GM18498 (cell line): ENCODE results near the gene CBX6.

Source experiments
- ATAC-seq: cut with Tn5 transposase; IDR thresholded peaks from one replicate; pipeline ENCODE4 v1.9.1; 2021; ENCODE audit warnings: mild to moderate bottlenecking, moderate library complexity; ENCODE audit not compliant: unreplicated experiment

Gene CBX6

GRCh38 chr22:38873469-38874411 lies 1.7 kb upstream of the CBX6 start:
- no peak for ATAC-seq

- no peak for ATAC-seq
Observed at GRCh38 chr22:38872831-38873248, 824 bp upstream of the CBX6 start.

GRCh38 chr22:38871360-38872171 lies 450 bp downstream of the CBX6 start:
- peak; percentile 10 for ATAC-seq

- no peak for ATAC-seq
Observed at GRCh38 chr22:38870791-38871359, 1.1 kb downstream of the CBX6 start.

- no peak for ATAC-seq
Observed at GRCh38 chr22:38870312-38870741, 1.7 kb downstream of the CBX6 start.

DNA sequence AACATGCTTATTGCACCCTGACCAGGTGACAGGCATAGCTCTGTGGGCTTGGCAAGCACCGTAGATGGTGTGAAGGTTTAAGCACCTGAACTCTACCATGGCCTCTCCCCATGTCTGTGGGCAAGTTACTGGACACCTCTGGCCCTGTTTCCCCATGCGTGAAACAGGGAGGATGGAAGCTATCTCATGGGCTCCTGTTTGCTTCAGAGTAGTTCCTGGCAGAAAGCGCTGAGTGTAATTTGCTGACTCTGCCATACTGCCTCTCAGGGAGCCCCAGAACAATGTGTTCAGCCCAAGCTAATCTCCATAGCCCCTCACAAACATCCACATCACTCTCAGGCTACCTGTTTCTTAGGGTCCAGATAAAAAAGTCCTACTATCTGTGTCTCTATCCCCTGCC lies 2.4 kb downstream of the CBX6 start:
- no peak for ATAC-seq

DNA sequence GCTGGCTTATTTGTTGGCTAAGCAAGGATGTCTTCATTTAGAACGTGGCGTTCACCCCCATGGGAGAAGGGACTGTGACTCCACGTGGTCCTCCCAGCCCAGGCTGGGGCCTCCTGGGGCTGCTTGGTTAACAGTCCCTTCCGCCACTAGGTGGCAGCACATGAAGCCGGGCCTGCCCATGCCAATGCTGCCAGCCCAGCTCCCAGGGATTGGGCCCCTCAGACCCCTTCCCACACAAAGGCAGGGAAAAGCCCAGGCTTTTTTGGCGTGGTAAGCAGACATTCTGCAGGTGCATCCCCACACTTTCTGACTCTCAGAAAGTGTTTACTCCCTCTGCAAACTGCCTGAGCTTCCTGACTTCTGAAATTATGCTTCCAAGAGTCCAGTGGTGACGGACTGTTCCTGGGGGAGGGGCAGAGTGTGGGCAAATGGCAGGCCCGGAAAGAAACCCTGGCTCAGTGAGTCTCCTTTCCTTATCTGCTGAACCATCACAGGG lies 3.1 kb downstream of the CBX6 start:
- ATAC-seq = no peak

- no peak for ATAC-seq
Observed at GRCh38 chr22:38868286-38868721, 3.7 kb downstream of the CBX6 start.

- ATAC-seq = no peak
Observed at GRCh38 chr22:38867471-38868285, 4.3 kb downstream of the CBX6 start.

DNA sequence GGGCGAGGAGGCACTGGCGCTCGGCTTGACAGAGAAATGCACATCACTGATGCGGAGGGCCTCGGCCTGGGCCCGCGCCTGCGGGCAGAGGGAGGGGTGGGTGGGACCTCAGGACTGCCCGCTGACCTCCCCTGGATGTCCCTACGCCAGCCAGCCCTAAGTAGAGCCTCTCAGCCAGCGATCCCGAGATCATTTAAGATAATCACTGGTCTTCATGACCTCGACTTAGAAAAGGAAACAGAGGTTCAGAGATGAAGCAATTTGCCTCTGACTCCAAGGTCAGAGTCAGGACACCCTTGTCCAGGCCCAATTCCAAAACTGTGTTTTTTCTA lies 4.9 kb downstream of the CBX6 start:
- no peak for ATAC-seq

- ATAC-seq = no peak
Observed at GRCh38 chr22:38866399-38867123, 5.5 kb downstream of the CBX6 start.

GRCh38 chr22:38866024-38866398 lies 6.0 kb downstream of the CBX6 start:
- ATAC-seq = no peak

DNA sequence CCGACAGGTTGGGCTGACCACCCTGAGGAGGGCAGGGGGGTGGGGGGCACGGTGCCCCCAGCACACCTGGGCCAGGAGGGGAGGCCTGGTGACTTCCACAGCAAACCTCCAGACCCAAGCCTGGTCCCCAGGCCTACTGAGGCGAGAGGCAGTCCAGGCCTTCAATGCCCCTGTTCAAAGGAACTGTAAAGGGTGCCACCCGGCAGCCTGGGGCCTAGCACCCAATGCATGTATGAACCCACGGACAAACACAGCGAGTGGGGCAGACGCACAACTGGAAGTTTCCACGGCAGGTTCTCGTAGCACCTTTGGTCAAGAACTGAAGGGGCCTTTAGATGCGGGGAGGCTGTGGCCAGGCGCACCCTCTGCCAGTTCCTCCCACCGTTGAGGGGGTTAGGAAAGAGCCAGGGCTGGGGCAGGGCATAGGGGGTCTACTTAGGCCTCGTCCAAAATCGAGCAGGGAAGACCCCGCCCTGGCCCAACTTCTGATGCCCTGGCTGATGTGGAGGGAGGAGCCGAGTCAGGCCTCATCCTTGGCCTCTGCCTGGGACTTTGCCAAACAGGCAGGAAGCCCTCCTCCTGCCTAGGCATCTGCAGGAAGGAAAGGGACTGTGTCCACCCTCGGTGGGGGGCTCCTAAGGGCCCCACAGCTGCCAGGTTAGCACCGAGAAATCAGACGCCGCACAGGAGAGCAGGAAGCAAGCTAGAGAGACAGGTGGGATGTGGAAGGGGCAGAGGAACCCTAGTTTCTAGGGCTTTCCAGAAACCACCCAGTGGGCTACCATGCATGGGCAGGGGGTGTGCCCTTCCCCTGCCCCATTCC lies 6.6 kb downstream of the CBX6 start:
- ATAC-seq = no peak

GRCh38 chr22:38864361-38865191 lies 7.4 kb downstream of the CBX6 start:
- no peak for ATAC-seq

DNA sequence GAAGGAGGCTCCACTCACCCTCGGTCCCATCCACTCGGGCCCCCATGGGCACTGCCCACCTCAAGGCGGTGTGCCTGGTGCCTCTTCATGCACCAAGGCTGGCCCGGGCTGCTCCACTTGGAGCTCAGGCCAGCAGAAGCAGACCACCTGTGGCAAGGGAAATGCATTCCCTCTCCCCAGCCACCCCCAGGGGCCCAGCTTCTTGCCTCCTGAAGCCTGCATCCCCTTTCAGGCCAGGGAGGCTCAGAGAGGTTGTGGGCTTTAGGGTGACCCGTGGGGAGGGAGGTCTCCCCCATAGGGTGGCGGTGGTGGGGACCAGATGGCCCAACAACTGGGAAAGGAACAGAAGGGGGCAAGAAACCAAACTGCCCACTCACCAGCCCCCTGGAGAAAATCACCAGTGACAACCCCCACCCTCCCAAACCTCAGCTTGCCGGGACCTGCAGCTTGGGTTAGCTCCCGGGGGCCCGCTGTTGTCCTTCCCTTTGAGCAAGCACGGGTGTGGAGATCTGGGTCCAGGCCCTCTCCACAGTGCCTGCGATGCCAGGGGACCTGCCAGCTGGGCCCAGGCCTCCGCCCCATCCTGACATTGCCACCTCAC lies 8.4 kb downstream of the CBX6 start:
- no peak for ATAC-seq

DNA sequence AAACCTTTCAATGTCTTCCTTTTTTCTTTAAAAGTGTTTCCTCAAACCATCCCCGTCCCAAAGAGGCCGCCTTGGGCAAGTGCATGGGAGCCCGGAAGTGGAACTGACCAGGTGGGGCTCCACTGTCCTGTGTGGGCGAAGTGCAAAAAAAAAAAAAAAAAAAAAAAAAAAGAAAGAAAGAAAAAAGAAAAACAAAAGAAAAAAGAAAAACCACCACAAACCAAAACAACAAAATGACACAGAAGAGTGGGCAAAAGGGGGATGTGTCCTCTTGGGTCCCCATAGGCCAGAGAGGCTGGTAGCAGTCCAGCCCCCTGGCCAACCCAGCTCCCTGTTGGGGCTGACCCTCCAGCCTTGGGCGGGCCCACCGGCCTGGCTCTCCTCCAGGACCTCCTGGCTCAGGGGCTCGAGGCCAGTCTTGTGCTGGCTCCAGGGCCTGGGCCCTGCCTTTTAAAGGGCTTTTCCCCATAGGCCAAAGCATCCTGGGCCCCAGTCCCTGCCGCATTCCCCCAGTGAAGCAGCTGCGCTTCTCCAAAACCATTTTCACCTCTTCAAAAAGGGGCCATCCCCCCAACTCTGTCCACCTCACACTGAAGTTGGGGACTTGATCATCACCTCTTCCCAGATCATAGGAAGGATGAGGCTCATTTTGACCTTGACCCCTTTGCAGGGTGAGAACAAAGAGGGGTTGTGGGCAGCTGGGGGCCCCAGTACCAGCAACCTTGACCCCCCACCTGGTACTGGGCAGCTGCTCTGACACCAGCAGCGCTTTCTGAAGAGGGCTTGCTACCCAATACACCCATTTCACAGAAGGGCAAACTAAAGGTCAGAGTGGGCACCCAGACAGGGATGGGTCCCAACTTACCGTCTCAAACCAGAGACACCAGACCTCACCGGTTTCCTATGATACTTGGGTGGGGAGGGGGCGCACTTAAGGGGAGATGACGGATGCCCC lies 9.4 kb downstream of the CBX6 start:
- no peak for ATAC-seq

DNA sequence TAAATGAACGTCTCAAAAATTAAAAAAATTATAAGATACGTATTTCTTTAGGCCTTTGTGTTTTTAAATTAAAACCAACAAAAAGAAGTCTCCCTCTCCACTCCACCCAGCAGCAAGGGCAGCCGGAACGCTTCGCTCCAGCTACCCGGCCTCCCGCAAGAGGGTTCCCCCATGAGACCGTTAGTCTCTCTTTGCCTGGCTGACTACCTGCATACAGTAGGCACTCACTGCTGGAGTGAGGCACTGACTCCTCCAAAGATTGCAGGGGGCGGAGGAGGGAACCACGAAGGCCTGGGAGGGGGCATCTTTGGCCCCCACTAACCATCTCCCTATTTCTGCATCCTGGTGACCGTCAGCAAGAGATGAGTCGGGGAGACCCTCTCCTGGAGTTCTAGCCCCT lies 10.1 kb downstream of the CBX6 start:
- no peak for ATAC-seq
